HG02759 (cell line): ENCODE results near the gene CYGB.
A peak's percentile ranks its signal among the peaks of the same experiment; 100 is the strongest.

ENCODE experiments used
- ATAC-seq: cut with Tn5 transposase; IDR thresholded peaks from one replicate; pipeline ENCODE4 v1.9.1; 2021; ENCODE audit warnings: mild to moderate bottlenecking, moderate library complexity; ENCODE audit not compliant: unreplicated experiment

The CYGB gene

GRCh38 chr17:76502341-76503211, 34.9 kb downstream of the CYGB start:
- no peak for ATAC-seq

- ATAC-seq = no peak
Observed at GRCh38 chr17:76501827-76502307, 35.6 kb downstream of the CYGB start.

GRCh38 chr17:76501018-76501826, 36.3 kb downstream of the CYGB start, which contains the start of gene RHBDF2:
TSS of gene RHBDF2 (minus strand) at chr17:76501423. CDS start at chr17:76481524, 19,899 bp downstream.
- peak; percentile 68 for ATAC-seq

GRCh38 chr17:76500747-76501017, 36.8 kb downstream of the CYGB start:
- ATAC-seq = peak; percentile 7

- ATAC-seq = no peak
Observed at GRCh38 chr17:76500074-76500746, 37.3 kb downstream of the CYGB start.

GRCh38 chr17:76499267-76499667, 38.2 kb downstream of the CYGB start:
- no peak for ATAC-seq

- ATAC-seq = no peak
Observed at GRCh38 chr17:76498876-76499251, 38.6 kb downstream of the CYGB start.

GRCh38 chr17:76497979-76498875, 39.3 kb downstream of the CYGB start:
- ATAC-seq = no peak

GRCh38 chr17:76497699-76497978, 39.9 kb downstream of the CYGB start:
- no peak for ATAC-seq

- ATAC-seq = no peak
Observed at GRCh38 chr17:76496464-76496863, 41.0 kb downstream of the CYGB start.

- no peak for ATAC-seq
Observed at GRCh38 chr17:76495663-76496400, 41.7 kb downstream of the CYGB start.

GRCh38 chr17:76493505-76494167, 43.9 kb downstream of the CYGB start:
- ATAC-seq = peak; percentile 6

- ATAC-seq = peak; percentile 32
Observed at GRCh38 chr17:76492989-76493501, 44.5 kb downstream of the CYGB start.

- ATAC-seq = peak; percentile 60
Observed at GRCh38 chr17:76492123-76492988, 45.2 kb downstream of the CYGB start.

- no peak for ATAC-seq
Observed at GRCh38 chr17:76491271-76492122, 46.0 kb downstream of the CYGB start.

GRCh38 chr17:76490112-76490710, 47.3 kb downstream of the CYGB start:
- no peak for ATAC-seq
